Epithelial cell of prostate (primary cell): ENCODE data around the gene DTD1.
A peak's percentile ranks its signal among the peaks of the same experiment; 100 is the strongest.

Source experiments
- DNase-seq: peaks from one replicate; pipeline ENCODE4 v3.0.0-alpha.2; 2011; ENCODE audit warnings: low read depth, low spot score
- H3K27ac ChIP-seq: fragments of 450-650 bp; 2 replicates; pipeline ENCODE4 v1.5.1; 2017; ENCODE audit warnings: mild to moderate bottlenecking

Gene DTD1

GRCh38 chr20:18587665-18588573 lies at the start of gene DTD1:
Gene DTD1, plus strand, starts transcription at chr20:18588054. Its CDS starts 19 bp downstream, at chr20:18588073.
- peak within 1 kb of the TSS; percentile 73 for H3K27ac ChIP-seq
- DNase-seq = peak; percentile 29

GRCh38 chr20:18541741-18542140 lies 46.1 kb upstream of the DTD1 start:
- peak; percentile 66 for DNase-seq
- peak overlapping the region; percentile 62 for H3K27ac ChIP-seq

GRCh38 chr20:18543216-18543615 lies 44.6 kb upstream of the DTD1 start:
- no peak overlapping the region for H3K27ac ChIP-seq

GRCh38 chr20:18543932-18544331 lies 43.9 kb upstream of the DTD1 start:
- DNase-seq = no peak

More at GRCh38 chr20:18543216-18543615, 44.6 kb upstream of the DTD1 start:
- no peak for DNase-seq

GRCh38 chr20:18545566-18545965 lies 42.3 kb upstream of the DTD1 start:
- H3K27ac ChIP-seq = no peak overlapping the region
- no peak for DNase-seq

More at GRCh38 chr20:18543932-18544331, 43.9 kb upstream of the DTD1 start:
- H3K27ac ChIP-seq = no peak overlapping the region

- DNase-seq = no peak
- no peak overlapping the region for H3K27ac ChIP-seq
Observed at GRCh38 chr20:18548465-18548864, 39.4 kb upstream of the DTD1 start.

- H3K27ac ChIP-seq = no peak overlapping the region
- DNase-seq = no peak
Observed at GRCh38 chr20:18553746-18554145, 34.1 kb upstream of the DTD1 start.

GRCh38 chr20:18566892-18567738 lies 20.7 kb upstream of the DTD1 start, which contains the start of gene SMIM26:
Gene SMIM26, plus strand, starts transcription at chr20:18567432. Its CDS starts 47 bp downstream, at chr20:18567479.
- DNase-seq = peak; percentile 61
- peak within 1 kb of the TSS; percentile 76 for H3K27ac ChIP-seq

GRCh38 chr20:18567739-18568091 lies 20.1 kb upstream of the DTD1 start:
- DNase-seq = no peak
- H3K27ac ChIP-seq = peak overlapping the region; percentile 76

GRCh38 chr20:18571009-18571408 lies 16.8 kb upstream of the DTD1 start:
- DNase-seq = no peak
- no peak overlapping the region for H3K27ac ChIP-seq

- no peak for DNase-seq
- no peak overlapping the region for H3K27ac ChIP-seq
Observed at GRCh38 chr20:18571578-18571977, 16.3 kb upstream of the DTD1 start.

GRCh38 chr20:18577942-18578341 lies 9.9 kb upstream of the DTD1 start:
- DNase-seq = no peak
- no peak overlapping the region for H3K27ac ChIP-seq

- no peak overlapping the region for H3K27ac ChIP-seq
- no peak for DNase-seq
Observed at GRCh38 chr20:18578581-18578980, 9.3 kb upstream of the DTD1 start.

- H3K27ac ChIP-seq = no peak overlapping the region
- DNase-seq = no peak
Observed at GRCh38 chr20:18580012-18580411, 7.8 kb upstream of the DTD1 start.

- peak overlapping the region; percentile 77 for H3K27ac ChIP-seq
- peak; percentile 33 for DNase-seq
Observed at GRCh38 chr20:18585134-18585533, 2.7 kb upstream of the DTD1 start.

- H3K27ac ChIP-seq = peak overlapping the region; percentile 73
- DNase-seq = no peak
Observed at GRCh38 chr20:18588574-18588933, 700 bp downstream of the DTD1 start.

GRCh38 chr20:18589941-18590674 lies 2.3 kb downstream of the DTD1 start:
- H3K27ac ChIP-seq = no peak overlapping the region
- DNase-seq = no peak

GRCh38 chr20:18596270-18596669 lies 8.4 kb downstream of the DTD1 start:
- no peak overlapping the region for H3K27ac ChIP-seq
- no peak for DNase-seq

GRCh38 chr20:18609741-18610140 lies 21.9 kb downstream of the DTD1 start:
- H3K27ac ChIP-seq = peak overlapping the region; percentile 3

GRCh38 chr20:18611492-18611891 lies 23.6 kb downstream of the DTD1 start:
- no peak for DNase-seq
- no peak overlapping the region for H3K27ac ChIP-seq

More at GRCh38 chr20:18609741-18610140, 21.9 kb downstream of the DTD1 start:
- DNase-seq = no peak
